Thyroid gland (tissue), 4 donors: Measurements from ENCODE around the gene ETS1.

Experiments used
- POLR2A ChIP-seq, 2 donors: fragments of 450-650 bp; IDR thresholded peaks; one replicate each; pipeline ENCODE4 v1.6.1; 2017; ENCODE audit warnings: antibody characterized with exemption in 2 of 2, mild to moderate bottlenecking in 2 of 2, moderate library complexity in 1 of 2
- TF ChIP-seq, protein P1 (sequence below), 6 experiments: fragments of 200-600 bp in 3 of 6; fragments of 450-650 bp in 3 of 6; sonication (generic) in 3 of 6; IDR thresholded peaks; one replicate each; pipeline ENCODE4 v1.5.1; 2016 to 2019; ENCODE audit warnings: antibody characterized with exemption in 6 of 6, mild to moderate bottlenecking in 2 of 6, inconsistent platforms in 1 of 6, moderate library complexity in 1 of 6

DNA sequence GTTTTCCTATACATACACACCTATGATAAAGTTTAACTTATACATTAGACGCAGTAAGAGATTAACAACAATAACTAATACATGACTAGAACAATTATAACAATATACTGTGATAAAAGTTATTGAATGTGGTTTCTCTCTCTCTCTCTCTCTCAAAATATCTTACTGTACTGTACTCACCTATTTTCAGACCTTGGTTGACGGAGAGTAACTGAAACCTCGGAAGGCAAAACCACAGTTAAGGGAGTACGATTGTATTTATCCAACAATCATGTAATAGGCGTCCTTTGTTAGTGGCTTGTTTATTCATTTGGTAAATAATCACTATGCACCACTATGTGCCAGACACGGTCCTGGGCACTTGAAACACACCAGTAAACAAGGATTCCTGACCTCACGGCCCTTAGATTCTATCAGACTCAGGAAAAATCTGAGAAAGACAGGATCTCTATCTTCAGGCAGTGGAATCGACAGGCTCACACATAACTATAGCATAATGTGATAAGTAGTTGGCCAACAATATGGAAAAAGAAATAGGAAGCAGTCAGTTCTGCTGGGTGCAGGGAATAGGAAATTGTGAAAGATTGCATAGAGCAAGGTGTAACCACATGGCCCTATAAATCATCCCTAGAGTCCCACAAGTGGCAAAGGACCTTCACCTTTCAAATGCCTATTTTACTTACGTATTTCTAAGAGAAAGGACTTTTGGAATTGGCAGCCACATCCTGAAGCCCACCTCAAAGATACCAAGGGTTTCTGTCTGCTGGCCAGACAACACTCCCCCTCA, 12.0 kb downstream of the ETS1 start:
- TF ChIP-seq, protein P1, sequence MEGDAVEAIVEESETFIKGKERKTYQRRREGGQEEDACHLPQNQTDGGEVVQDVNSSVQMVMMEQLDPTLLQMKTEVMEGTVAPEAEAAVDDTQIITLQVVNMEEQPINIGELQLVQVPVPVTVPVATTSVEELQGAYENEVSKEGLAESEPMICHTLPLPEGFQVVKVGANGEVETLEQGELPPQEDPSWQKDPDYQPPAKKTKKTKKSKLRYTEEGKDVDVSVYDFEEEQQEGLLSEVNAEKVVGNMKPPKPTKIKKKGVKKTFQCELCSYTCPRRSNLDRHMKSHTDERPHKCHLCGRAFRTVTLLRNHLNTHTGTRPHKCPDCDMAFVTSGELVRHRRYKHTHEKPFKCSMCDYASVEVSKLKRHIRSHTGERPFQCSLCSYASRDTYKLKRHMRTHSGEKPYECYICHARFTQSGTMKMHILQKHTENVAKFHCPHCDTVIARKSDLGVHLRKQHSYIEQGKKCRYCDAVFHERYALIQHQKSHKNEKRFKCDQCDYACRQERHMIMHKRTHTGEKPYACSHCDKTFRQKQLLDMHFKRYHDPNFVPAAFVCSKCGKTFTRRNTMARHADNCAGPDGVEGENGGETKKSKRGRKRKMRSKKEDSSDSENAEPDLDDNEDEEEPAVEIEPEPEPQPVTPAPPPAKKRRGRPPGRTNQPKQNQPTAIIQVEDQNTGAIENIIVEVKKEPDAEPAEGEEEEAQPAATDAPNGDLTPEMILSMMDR (IDR thresholded peaks at IDR 0.05) = no peak
- no peak for TF ChIP-seq POLR2A (IDR thresholded peaks at IDR 0.05)
